ENCODE data around the gene ANAPC16. TPM values are rescaled to one million over a fixed set of nuclear protein-coding genes. Genes with fewer than 3 reads are reported as not detected.

The ANAPC16 gene
- 78.1 and 79.6 TPM in 2 replicates for total RNA-seq

GRCh38 chr10:72215611-72216549 lies at the start of gene ANAPC16, which contains the start of gene ASCC1:
TSS of gene ANAPC16 (plus strand) at chr10:72216012. CDS start at chr10:72223915, 7,903 bp downstream.
TSS of gene ASCC1 (minus strand) at chr10:72216276. CDS start at chr10:72213298, 2,978 bp downstream.

GRCh38 chr10:72273410-72274212 lies 57.8 kb downstream of the ANAPC16 start, which contains the start of gene DDIT4:
TSS of gene DDIT4 (plus strand) at chr10:72273924. CDS start at chr10:72274217, 293 bp downstream.

Small RNA genes within 50 kb of the gene (small RNA-seq; reads per million reads assigned to genes)
- gene RF00019 (not detected), gene RF00340 (not detected)

Other genes starting within 250 kb of the ANAPC16 start
- gene SPOCK2, start 127.5 kb upstream of the ANAPC16 start, total RNA-seq = 0.11 and 0.13 TPM in 2 replicates
- 42.7 and 46.3 TPM in 2 replicates for gene ASCC1, start 264 bp downstream of the ANAPC16 start, total RNA-seq
- 150 and 218 TPM in 2 replicates for gene DDIT4, start 57.9 kb downstream of the ANAPC16 start, total RNA-seq
- 29.6 and 35.8 TPM in 2 replicates for gene DNAJB12, start 138.9 kb downstream of the ANAPC16 start, total RNA-seq

Data from articular chondrocyte of knee joint (primary cell).